GM18870 (cell line): ENCODE measurements around the gene PPP1R9A.
A peak's percentile ranks its signal among the peaks of the same experiment; 100 is the strongest.

ENCODE experiments used
- ATAC-seq: cut with Tn5 transposase; IDR thresholded peaks from one replicate; pipeline ENCODE4 v1.9.1; 2021; ENCODE audit warnings: moderate library complexity; ENCODE audit not compliant: unreplicated experiment

Gene PPP1R9A

DNA sequence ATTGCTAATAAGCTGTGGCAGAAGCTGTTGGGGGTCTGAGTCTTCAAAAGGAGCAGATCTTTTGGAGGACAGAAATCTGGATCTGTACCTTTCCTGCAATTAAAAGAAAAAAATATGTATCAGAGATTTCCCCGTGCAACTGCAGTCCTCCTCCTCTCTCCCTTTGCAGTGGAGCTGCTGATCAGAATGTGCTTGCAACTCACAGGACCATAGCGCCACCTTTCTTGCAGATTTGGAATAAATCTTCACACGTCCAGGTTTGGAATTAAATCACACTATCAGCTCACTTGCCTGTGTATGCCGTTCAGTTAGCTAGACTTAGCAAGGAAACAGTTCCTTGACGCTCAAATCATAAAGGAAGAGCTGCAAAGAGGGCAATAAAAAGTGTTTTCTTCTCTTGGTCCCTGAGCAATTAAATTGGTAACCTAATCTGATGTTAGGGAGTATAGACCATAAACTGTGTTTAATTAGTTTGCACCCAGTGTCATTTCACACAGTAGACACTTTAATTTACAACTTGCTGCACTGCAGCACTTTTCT lies 339.5 kb downstream of the PPP1R9A start:
- ATAC-seq: peak; percentile 65

DNA sequence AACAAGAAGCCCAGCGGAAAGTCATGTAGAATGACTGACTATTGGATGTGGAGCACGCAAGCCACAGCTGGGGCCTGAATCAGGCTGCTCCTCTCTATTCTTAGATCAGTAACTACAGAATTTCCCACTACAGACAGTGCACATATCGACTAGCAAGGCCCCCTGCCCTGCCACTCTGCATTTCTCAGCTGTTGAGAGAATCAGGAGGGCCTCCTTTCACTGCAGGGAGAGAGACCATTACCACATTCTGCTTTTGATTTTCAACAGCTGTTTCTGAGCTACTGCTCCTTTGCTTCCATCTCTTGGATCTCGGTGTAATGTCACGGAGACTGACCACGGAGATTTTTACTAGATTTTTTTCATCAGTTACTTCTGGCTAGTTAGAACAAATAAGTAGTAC lies 343.2 kb downstream of the PPP1R9A start:
- ATAC-seq: no peak

DNA sequence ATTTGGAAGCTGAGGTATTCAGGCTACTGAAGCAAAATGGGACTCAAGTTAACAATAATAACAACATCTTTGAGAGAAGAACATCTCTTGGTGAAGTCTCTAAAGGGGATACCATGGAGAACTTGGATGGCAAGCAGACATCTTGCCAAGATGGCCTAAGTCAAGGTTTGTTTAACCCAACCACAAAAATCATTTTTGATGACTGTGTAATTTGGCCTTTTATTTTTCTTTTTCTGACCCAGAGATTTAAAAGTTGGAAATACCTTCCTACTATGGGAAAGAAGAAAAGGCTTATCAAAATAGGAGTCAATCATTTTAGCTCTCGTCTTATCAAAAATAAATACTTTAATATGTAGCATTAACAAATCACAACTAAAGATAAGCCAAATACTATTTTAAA lies 344.6 kb downstream of the PPP1R9A start:
- no peak for ATAC-seq

DNA sequence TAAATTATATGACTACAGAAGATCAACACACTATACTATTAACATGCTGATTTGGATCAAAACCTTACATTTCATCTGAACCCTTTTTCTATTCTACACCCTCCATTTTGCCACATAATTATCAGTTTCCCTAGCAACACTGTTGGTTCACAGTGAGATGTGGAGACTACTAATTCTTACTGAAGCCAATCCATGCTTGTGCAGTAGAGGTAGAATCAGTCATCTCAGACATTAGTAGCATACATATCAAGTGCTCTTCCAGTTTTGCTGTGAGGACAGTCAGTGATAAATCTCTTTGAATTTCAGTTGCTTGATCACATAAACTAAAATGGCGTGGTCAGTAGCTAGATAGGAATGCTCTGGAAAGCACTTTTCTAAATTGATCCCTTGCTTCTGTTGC lies 346.6 kb downstream of the PPP1R9A start:
- no peak for ATAC-seq

DNA sequence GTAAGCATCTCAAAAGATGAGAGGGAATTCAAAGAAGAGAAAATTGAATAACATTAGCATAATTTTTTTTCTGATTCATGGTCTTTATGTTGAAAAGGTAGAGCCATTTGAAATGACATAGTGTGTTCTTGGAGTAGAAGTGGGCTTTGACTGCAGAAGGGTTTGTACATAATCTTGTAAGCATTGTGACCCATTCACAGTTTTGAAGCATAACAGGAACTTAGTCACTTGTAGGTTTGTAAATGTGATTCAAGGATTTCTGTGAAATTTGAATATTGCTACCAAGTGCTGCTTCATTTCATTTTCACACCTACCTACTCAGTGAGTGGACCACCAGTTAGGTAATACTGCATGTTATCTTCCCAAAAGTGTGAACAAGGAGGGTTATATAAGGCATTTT lies 348.3 kb downstream of the PPP1R9A start:
- no peak for ATAC-seq

DNA sequence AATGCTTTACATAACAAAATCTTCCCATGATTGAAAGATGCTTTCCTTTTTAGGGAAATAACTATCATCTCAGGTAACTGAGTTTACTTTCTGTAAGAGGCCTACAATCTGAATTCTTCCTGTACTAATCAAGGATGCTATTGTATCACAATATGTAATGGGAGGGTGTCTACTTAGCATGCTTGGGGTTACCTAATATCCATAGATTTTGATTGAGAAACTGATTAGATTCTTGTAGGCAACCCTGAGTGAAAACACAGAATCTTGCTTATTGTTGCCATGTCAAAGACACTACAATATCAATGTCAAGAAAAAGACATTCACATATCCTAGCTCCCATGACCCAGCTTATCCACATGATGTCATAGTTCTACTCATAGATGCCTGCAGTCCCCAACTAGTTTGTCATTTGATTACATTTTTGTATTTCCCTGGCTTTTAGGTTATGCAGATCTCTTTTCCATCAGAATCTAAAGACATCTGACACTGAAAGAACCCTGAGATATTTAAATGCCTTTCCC lies 354.6 kb downstream of the PPP1R9A start:
- no peak for ATAC-seq

DNA sequence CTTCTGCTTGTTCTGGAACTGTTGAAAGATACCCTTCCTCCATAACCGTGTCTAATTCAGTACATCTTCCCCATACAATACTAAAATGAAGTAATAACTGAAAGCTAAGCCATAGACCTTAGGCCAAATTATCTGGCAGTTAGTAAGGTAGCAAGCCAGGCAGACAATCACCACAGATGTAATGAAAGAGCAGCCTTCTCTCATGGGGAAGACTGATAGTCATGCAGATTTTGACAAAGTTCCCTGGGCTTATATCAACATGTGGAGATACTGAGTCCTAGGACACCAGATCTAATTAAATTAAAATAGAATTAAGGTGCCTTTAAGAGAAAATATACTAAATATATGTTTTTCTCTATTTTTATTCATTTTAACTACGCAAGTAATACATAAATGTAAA lies 355.5 kb downstream of the PPP1R9A start:
- ATAC-seq: no peak

DNA sequence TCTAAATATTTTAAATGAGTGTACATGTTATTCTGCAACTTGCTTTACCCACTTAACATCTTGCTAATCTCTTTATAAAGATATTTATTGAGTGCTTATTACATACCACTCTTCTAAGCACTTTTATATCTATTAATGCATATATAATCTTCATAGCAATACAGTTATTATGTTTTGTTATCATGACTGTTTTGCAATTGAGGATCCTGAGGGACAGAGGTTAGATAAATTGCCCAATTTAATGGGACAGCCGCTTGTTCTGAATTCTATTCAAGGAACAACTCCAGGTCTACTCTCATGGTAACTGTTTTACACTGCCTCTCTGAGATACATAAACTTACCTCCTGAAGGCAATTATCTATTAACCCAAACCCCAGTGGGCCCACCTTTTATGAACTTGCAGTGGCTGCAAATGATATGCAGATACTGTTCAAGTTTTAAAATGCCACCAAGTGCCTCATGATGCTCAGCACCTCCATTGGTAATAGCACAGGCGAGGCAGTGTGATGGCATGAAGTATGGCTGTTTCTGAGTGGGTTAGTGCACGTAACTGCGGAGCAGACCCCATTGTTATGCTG lies 356.5 kb downstream of the PPP1R9A start:
- no peak for ATAC-seq

DNA sequence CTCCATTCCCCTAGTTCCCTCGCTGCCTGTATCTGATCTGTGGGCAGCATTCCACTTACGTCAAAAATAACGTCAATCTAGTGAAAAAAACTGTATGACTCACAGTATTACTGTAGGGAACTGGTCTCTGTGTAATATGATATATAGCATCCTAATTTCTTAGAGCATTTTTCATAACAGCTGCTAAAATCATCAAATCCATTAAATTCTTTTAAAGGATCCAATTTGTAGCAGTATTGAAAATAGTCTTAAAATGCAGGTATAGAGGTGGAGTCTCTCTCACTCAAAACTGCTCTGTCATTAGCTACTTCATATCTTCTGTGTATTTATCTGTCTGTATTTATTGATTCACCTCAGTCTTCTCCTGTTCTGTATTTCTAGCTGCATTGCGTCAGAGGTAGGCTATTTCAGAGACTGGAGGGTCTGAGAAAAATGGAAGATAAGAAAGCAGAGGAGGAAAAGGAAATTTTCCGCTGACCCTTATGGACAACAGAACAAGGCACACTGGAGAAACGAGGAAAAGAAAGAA lies 357.0 kb downstream of the PPP1R9A start:
- no peak for ATAC-seq

DNA sequence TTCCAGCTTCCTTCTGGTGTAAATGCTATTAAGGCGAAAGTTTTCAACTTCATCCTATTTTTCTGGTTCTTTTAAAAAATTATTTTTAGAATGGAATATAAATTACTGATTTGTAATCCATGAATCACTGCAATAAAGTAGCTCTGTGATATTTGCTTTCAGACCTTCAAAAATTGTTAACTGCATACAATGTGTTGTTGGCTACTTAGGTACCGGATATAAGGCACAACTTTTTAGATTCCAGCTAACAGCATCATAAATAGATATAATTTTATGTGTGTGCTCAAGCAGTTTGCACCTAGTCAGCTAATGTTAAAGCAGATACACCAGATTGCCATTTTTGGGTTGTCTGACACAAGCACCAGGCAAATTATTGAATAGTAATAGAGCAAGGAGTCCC lies 358.2 kb downstream of the PPP1R9A start:
- no peak for ATAC-seq

DNA sequence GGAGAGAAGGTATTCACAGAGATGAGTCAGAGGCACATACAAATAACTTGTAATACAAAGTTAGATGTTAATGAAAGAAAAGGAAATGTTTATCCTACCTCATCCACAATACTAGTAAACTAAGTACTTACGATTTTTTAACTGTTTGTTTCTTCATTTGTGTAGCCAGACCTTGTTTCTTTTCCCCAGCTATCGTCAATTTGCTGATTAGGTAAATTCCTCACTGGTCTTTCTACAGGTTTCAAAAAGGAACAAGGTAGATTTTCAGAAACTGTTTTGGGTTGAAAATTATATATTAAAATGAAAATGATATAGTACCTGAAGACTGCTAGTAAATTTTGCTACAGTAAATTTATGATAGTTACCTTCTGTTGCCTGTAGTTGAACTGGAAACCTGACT lies 360.4 kb downstream of the PPP1R9A start:
- ATAC-seq: no peak

DNA sequence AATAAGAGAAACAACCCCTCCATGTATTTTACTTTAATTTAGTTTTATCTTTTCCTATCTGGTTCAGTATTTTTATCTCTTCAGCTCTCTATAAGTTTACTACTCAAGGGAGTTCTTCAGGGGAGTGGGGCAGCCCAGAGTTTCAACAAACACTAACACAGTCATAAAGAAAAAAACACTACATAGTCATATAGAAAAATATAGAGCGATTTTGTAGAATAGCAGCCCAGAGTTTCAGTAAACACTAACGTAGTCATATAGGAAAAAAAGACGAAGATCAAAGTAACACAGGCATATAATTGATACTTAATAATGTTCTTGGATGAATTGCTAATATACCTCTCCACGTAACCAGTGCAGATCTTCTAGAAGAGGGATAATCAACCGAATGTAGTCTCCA lies 362.2 kb downstream of the PPP1R9A start:
- no peak for ATAC-seq

DNA sequence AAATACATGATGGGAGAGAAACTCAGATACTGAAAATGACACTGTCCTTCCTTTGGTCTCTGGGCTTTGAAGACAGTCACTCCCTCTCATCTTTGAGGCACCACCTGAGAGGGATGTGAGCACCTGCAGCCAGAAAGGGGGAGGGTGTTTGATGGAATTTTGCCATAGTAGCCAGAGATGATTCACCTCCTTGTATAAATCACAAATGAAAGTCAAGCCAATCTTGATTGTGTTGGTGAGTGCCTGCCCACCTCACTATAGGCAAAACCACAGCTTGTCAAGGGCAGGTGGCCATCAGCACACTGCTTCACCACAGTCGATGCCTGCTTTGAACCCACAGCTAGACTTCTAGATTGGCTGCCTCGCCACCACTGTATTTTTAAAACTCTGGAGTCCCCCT lies 368.7 kb downstream of the PPP1R9A start:
- ATAC-seq: no peak

DNA sequence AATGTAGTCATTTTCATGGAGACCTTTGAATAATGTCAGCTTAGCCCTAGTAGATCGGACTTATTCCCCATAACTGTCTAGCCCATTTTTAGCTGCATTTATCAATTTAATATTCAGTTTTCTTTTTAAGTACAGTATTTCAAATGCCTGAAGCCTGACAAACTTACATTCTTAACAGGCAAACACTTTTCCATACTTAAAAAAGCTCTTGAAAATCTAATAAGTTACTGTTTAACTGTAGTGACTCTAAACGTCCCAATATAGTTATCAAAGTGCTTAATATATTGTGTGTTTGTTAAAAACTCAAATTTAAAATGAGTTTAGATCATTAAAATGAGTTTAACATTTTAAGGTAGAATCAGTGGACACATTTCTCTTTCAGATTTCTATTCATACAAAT lies 372.0 kb downstream of the PPP1R9A start:
- ATAC-seq: no peak

DNA sequence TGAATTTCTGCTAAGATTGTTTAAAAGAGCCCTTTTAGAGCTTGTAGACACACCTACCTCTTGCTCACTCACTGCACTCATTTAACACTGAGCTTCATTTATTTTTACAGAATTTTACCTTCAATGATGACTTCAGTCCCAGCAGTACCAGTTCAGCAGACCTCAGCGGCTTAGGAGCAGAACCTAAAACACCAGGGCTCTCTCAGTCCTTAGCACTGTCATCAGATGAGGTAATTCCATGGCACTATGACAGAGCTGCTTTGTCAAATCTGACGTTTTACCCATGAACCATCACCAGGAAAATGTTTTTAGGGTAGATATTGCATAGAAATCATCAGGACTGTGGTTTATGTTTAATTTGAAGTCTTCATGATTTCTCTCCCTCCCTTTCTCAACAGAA lies 378.7 kb downstream of the PPP1R9A start:
- no peak for ATAC-seq

DNA sequence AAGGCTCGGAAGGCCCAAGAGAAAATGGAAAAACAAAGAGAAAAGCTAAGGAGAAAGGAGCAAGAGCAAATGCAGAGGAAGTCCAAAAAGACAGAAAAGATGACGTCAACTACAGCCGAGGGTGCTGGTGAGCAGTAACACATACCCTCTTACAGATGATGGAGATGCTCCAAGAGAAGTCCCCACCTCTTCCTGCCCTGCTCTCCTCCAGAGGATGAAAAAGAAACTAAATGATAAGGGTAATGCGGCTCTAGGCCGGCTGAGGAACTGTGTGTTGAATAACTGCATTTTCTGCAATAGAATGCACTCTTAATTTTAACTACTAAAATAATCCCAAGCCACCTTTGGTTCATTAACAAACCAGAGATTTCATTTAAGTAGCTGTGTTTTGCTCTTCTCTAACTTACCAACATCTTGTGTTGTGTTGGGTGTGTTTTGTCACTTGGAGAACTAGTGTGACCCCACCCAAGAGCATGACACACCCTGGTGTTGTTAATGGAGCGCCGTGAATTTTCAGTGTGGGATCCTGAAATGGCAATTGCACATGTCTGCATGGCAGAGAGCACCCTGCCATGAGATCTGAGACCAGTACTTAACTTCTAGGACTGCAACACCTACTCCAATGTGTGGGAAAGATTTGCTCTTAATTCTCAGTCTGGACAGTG lies 382.9 kb downstream of the PPP1R9A start:
- no peak for ATAC-seq

DNA sequence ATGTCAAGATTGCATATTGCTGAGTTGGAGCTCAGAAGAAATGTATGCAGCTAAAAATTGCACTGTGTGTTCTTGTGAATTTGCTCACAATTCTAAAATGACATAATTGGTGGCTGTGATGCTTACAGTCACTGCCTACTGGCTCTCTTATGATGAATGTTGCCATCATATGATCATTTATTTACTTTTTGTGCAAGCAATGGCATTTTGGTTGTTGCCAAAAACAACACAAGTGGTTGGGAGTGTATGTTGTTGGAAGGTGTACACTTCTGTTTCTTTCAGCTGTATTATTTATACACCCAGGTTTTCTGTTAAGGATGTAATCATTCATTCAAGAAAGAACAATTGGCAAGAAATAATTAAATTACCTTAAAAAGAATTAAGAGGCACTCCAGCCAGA lies 388.0 kb downstream of the PPP1R9A start:
- ATAC-seq: no peak

DNA sequence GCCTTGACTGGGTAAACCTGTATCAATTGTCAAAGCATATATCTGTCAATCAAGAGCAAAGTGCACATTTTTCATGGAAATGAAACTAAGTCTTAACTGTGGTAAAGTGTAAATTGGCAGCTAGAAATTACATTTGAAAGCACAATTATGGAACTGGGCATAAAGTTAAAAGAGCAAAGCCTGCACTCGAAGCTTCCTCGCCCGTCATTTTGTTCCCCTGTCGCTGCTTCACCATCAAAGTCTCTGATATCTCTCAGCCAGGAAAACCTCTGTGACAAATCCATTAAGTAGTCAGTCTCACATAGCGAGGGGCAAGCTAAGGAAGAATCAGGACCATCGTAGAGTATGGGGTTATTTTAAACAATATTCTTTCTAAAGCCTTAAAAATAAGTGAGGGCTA lies 389.1 kb downstream of the PPP1R9A start:
- ATAC-seq: no peak

DNA sequence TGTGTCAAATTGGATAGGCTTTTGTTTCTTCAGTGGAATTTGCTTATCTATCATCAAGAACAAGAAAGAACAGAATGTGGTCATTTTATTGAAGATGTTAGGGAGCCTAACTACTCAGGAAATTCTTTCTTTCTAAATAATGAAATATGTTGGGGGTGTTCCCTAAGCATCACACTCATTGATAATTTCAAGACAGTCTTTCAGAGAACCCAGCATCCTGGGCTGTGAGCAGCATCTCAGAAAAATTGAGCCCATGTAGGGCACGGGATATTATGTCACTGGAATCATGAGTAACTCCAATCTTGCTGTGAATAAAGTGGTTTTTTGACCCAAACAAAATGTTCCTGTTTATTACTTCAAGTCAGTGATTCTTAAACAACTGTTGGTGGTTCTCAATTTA lies 389.6 kb downstream of the PPP1R9A start:
- ATAC-seq: no peak

DNA sequence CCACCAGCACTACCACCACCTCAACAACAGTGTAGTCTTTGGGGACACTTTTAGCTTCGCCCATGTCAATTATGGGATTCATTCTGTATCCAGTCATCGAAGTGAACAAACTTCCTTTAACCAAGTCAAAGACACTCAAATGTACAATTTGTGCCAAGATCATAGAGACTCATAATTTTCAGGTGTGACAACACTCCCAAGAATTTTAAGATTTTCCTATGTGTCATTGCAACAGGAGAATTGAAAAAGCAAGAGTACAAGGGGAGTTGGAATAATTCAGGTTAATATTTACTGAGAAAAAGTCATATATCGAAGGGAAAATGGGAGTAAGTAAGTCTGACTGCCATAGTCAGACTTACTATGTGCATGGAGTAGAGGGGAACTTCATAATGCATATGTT lies 390.7 kb downstream of the PPP1R9A start:
- no peak for ATAC-seq

DNA sequence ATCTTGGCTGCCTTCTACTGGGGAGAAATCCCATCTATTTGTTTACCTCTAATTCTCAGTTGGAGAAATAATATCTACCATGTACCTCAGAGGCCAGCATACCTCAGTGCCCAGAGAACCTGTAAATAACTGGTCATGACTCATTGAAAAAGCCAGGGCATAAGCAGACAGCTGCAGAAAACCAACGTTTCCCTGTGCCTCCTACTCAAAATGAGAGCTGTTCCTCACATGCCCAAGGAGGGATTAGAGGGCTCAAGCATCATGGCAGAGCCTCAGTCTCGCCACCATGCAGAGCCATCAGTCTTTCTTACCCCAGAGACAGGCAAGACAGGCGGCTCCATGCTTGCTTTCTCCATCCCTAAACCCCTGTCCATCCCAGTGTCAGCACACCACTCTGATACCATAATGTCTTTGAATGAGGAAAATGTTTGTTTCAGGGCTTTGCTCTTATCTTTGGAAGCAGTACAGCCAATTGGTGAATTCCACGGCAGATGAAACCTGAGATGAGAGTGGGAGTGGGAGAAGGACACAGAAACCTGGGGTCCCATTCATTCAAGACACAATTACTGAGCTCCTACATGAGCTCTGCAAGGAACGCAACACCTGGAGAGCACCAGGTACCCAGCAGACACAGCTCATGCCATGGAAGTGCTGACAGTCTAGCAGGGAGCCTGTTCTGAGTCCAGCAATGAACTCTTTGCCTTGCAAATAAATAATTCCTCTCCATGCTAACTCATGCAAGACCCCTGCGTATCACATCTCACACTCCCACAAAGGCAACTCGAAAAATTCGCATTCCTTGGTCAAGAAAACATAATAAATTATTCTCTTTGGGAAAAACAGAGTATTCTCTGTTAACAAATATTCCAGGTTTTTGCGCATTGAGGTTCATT lies 395.9 kb downstream of the PPP1R9A start:
- ATAC-seq: no peak
